Liver (tissue), 9 donors: ENCODE data around the gene TOR1AIP2. TPM values are rescaled to one million over a fixed set of nuclear protein-coding genes. Genes with fewer than 3 reads are reported as not detected.

Experiments used
- DNase-seq: peaks from one replicate; pipeline ENCODE4 v3.0.0-alpha.2; 2017; ENCODE audit warnings: low spot score
- H3K27ac ChIP-seq, 2 donors: one replicate each; pipeline ENCODE4 v1.7.0; 2013; ENCODE audit warnings: inconsistent platforms in 2 of 2, low read length in 2 of 2, control low read depth in 1 of 2, low read depth in 1 of 2, mild to moderate bottlenecking in 1 of 2
- H3K27me3 ChIP-seq, 4 donors: one replicate each; pipeline versions ENCODE4 v1.6.1 to v1.7.0; 2013; ENCODE audit warnings: low read length in 3 of 4, inconsistent platforms in 1 of 4, mild to moderate bottlenecking in 1 of 4, moderate library complexity in 1 of 4; ENCODE audit not compliant: control insufficient read depth in 4 of 4, insufficient read depth in 4 of 4
- H3K36me3 ChIP-seq, 4 donors: one replicate each; pipeline versions ENCODE4 v1.6.1 to v1.7.0; 2013; ENCODE audit warnings: low read length in 3 of 4, mild to moderate bottlenecking in 3 of 4, low read depth in 1 of 4, moderate library complexity in 1 of 4; ENCODE audit not compliant: control insufficient read depth in 4 of 4, insufficient read depth in 3 of 4
- H3K4me1 ChIP-seq, 4 donors: one replicate each; pipeline versions ENCODE4 v1.6.1 to v1.7.0; 2013; ENCODE audit warnings: low read length in 3 of 4, mild to moderate bottlenecking in 3 of 4, moderate library complexity in 1 of 4; ENCODE audit not compliant: control insufficient read depth in 4 of 4, insufficient read depth in 4 of 4
- H3K4me3 ChIP-seq, 3 donors: one replicate each; pipeline versions ENCODE4 v1.6.1 to v1.7.0; 2013; ENCODE audit warnings: low read length in 3 of 3, control low read depth in 1 of 3, low read depth in 1 of 3, mild to moderate bottlenecking in 1 of 3
- H3K9ac ChIP-seq, 2 donors: one replicate each; pipeline ENCODE4 v1.7.0; 2013; ENCODE audit warnings: low read length in 2 of 2, mild to moderate bottlenecking in 2 of 2, moderate library complexity in 2 of 2, control low read depth in 1 of 2, low read depth in 1 of 2
- H3K9me3 ChIP-seq, 4 donors: one replicate each; pipeline versions ENCODE4 v1.6.1 to v1.7.0; 2013; ENCODE audit warnings: low read length in 3 of 4; ENCODE audit not compliant: control insufficient read depth in 4 of 4
- EGR1 ChIP-seq, 2 donors: IDR thresholded peaks; 2 replicates each; pipeline ENCODE4 v1.6.1; 2016 to 2018; ENCODE audit warnings: antibody characterized with exemption in 2 of 2, low read depth in 2 of 2
- FOXA1 ChIP-seq: IDR thresholded peaks from 2 replicates; pipeline ENCODE4 v1.6.1; 2016; ENCODE audit warnings: antibody characterized with exemption
- FOXA2 ChIP-seq: IDR thresholded peaks from 2 replicates; pipeline ENCODE4 v1.6.1; 2016; ENCODE audit warnings: antibody characterized with exemption
- GABPA ChIP-seq, 2 donors: IDR thresholded peaks in 1 of 2; conservative IDR thresholded peaks in 1 of 2; 2 replicates each; pipeline ENCODE4 v1.6.1; 2016; ENCODE audit warnings: antibody characterized with exemption in 2 of 2, mild to moderate bottlenecking in 1 of 2, moderate library complexity in 1 of 2
- HNF4A ChIP-seq, 2 donors: conservative IDR thresholded peaks; 2 replicates each; pipeline ENCODE4 v1.6.1; 2016; ENCODE audit warnings: antibody characterized with exemption in 2 of 2, mild to moderate bottlenecking in 2 of 2
- HNF4G ChIP-seq: IDR thresholded peaks from 2 replicates; pipeline ENCODE4 v1.6.1; 2016; ENCODE audit warnings: antibody characterized with exemption
- JUND ChIP-seq, 2 donors: IDR thresholded peaks; 2 replicates each; pipeline ENCODE4 v1.6.1; 2016; ENCODE audit warnings: antibody characterized with exemption in 2 of 2
- NR2F2 ChIP-seq: IDR thresholded peaks from 2 replicates; pipeline ENCODE4 v1.6.1; 2016; ENCODE audit warnings: antibody characterized with exemption
- RAD21 ChIP-seq, 2 donors: IDR thresholded peaks; 2 replicates each; pipeline ENCODE4 v1.6.1; 2016; ENCODE audit warnings: antibody characterized with exemption in 2 of 2, mild to moderate bottlenecking in 2 of 2
- RXRA ChIP-seq, 2 donors: IDR thresholded peaks; 2 replicates each; pipeline ENCODE4 v1.6.1; 2017 to 2018; ENCODE audit warnings: antibody characterized with exemption in 2 of 2, mild to moderate bottlenecking in 1 of 2
- SP1 ChIP-seq: IDR thresholded peaks from 2 replicates; pipeline ENCODE4 v1.6.1; 2018; ENCODE audit warnings: antibody characterized with exemption, mild to moderate bottlenecking
- TAF1 ChIP-seq: conservative IDR thresholded peaks from 2 replicates; pipeline ENCODE4 v1.6.1; 2016; ENCODE audit warnings: antibody characterized with exemption, mild to moderate bottlenecking
- YY1 ChIP-seq: IDR thresholded peaks from 2 replicates; pipeline ENCODE4 v1.6.1; 2016; ENCODE audit warnings: antibody characterized with exemption, mild to moderate bottlenecking
- WGBS: extraction: QIAGEN DNeasy Blood & Tissue Kit; methylation state at CpG from one replicate; pipeline ENCODE4 v1.1.7; 2013; 5-methylcytosine and 5-hydroxymethylcytosine counted together
- polyA plus RNA-seq, 2 donors: library from polyadenylated mRNA; stranded (reverse) in 1 of 2; unstranded in 1 of 2; fragments of 200-250 nt in 1 of 2; fragments of >200 nt in 1 of 2; fragmentation: Nextera tagmentation in 1 of 2; extraction: Ambion mirVana in 1 of 2; gene quantifications; one replicate each; pipeline versions ENCODE4 v1.2.1 to v1.2.3, GENCODE V29; 2013 to 2015
- total RNA-seq, 2 donors: library from RNA; depleted of rRNA; stranded (reverse); fragments of >200 nt; gene quantifications; one replicate each; pipeline ENCODE4 v1.2.3, GENCODE V29; 2014
- TF ChIP-seq, protein P1 (sequence below): IDR thresholded peaks from 2 replicates; pipeline ENCODE4 v1.6.1; 2016; ENCODE audit warnings: antibody characterized with exemption, mild to moderate bottlenecking
- TF ChIP-seq, protein P2 (sequence below): IDR thresholded peaks from 2 replicates; pipeline ENCODE4 v1.6.1; 2016; ENCODE audit warnings: antibody characterized with exemption
- TF ChIP-seq, protein P3 (sequence below): fragments of 150-350 bp; IDR thresholded peaks from 2 replicates; pipeline ENCODE4 v1.5.1; 2017; ENCODE audit warnings: improper control_type of control experiment, low read depth, low read length; ENCODE audit not compliant: missing input control
- TF ChIP-seq, protein P4 (sequence below): IDR thresholded peaks from 2 replicates; pipeline ENCODE4 v1.6.1; 2016; ENCODE audit warnings: antibody characterized with exemption
- TF ChIP-seq, protein P5 (sequence below): IDR thresholded peaks from 2 replicates; pipeline ENCODE4 v1.6.1; 2016; ENCODE audit warnings: antibody characterized with exemption
- donor health status: healthy.
- donor health status: healthy.
- donor health status: healthy.
- donor health status: healthy.
- donor health status: healthy.

Gene TOR1AIP2
- total and polyA plus RNA-seq, 4 donors = 12.7 to 124 (median 38.6) TPM

DNA sequence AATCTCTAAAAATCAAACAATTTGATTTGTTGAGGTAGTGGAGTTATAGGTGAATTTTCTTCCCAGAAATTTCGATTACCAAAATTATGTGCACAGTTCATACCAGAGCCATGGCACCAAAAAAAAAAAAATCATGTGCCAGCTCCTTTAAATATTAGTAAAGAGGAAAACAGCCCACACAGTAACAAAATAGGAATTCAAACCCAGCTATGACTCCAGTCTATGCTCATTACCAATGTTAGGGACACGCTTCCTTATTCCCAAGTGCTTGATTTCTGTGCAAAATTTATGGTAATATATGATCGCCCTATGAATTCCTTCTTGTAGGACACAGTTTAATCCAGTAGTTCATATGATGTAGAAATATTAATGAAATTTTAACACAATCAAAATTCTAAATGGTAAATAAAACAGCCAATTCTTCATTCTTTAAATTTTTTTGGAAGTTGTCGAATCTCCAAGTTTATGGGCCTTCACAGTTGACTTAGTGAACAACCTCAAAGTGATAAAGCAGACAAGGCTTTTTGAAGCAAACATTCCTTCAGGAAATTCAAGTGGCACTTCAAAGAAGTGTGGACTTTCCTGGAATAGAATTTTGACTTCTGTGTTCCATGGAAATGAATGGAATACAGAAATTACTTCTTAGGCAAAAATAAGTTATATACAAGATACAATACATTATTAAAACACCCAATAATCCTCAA is 1.9 kb downstream of the TOR1AIP2 start:
- WGBS = 79% methylated on average over 4 of the region's 4 CpGs
- no peak for TF ChIP-seq FOXA1
- TF ChIP-seq, protein P1, sequence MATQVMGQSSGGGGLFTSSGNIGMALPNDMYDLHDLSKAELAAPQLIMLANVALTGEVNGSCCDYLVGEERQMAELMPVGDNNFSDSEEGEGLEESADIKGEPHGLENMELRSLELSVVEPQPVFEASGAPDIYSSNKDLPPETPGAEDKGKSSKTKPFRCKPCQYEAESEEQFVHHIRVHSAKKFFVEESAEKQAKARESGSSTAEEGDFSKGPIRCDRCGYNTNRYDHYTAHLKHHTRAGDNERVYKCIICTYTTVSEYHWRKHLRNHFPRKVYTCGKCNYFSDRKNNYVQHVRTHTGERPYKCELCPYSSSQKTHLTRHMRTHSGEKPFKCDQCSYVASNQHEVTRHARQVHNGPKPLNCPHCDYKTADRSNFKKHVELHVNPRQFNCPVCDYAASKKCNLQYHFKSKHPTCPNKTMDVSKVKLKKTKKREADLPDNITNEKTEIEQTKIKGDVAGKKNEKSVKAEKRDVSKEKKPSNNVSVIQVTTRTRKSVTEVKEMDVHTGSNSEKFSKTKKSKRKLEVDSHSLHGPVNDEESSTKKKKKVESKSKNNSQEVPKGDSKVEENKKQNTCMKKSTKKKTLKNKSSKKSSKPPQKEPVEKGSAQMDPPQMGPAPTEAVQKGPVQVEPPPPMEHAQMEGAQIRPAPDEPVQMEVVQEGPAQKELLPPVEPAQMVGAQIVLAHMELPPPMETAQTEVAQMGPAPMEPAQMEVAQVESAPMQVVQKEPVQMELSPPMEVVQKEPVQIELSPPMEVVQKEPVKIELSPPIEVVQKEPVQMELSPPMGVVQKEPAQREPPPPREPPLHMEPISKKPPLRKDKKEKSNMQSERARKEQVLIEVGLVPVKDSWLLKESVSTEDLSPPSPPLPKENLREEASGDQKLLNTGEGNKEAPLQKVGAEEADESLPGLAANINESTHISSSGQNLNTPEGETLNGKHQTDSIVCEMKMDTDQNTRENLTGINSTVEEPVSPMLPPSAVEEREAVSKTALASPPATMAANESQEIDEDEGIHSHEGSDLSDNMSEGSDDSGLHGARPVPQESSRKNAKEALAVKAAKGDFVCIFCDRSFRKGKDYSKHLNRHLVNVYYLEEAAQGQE = no peak
- no peak for TF ChIP-seq RAD21 (IDR thresholded peaks at IDR 0.05)
- TF ChIP-seq GABPA (IDR thresholded peaks at IDR 0.05 in 1 of 2, conservative IDR thresholded peaks at IDR 0.05 in 1 of 2) = no peak
- TF ChIP-seq, protein P2, sequence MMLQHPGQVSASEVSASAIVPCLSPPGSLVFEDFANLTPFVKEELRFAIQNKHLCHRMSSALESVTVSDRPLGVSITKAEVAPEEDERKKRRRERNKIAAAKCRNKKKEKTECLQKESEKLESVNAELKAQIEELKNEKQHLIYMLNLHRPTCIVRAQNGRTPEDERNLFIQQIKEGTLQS = no peak
- TF ChIP-seq JUND (IDR thresholded peaks at IDR 0.05) = no peak
- TF ChIP-seq NR2F2 = no peak
- H3K27me3 ChIP-seq = no peaks in the 10 kb centered on the region
- H3K9me3 ChIP-seq = no peaks in the 10 kb centered on the region
- H3K9ac ChIP-seq = peak overlapping the region in 1 of 2 donors; percentile 96
- peak overlapping the region; percentile 12 to 93 (median 68) for H3K4me3 ChIP-seq
- peak overlapping the region; percentile 83 to 85 for H3K27ac ChIP-seq
- H3K36me3 ChIP-seq = peaks cover 0 to 10% (median 2%) of the 10 kb centered on the region in 4 donors
- H3K4me1 ChIP-seq = peaks cover 14 to 44% (median 40%) of the 10 kb centered on the region in 4 donors
- DNase-seq = no peak

DNA sequence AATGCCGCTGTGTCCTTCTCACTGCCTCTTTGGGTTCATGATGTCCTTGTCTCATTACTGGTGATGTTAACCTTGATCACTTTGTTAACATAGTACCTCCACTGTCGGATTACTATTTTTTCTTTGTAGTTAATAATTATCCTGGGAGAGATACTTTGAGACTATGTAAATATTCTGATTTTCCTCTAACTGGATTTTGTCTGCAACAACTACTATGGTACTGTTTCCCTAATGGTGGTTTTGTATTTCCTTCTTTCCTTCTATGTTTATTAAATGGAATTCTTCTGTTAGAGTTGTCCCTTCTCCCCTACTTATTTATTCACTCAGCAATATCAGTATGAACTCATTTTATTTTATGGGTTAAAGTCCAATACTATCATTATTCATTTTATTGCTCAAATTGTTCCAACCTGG is 4.2 kb downstream of the TOR1AIP2 start:
- peak overlapping the region in 1 of 2 donors; percentile 73 for H3K9ac ChIP-seq
- no peaks in the 10 kb centered on the region for H3K9me3 ChIP-seq
- H3K4me1 ChIP-seq = peaks cover 9 to 39% (median 38%) of the 10 kb centered on the region in 4 donors
- H3K4me3 ChIP-seq = peak overlapping the region in 1 of 3 donors; percentile 16
- WGBS = 36% methylated on average over 2 of the region's 2 CpGs
- no peaks in the 10 kb centered on the region for H3K27me3 ChIP-seq
- TF ChIP-seq NR2F2 (no peak), EGR1 (IDR thresholded peaks at IDR 0.05; ENCODE audit: low read depth in 2 of 2) (peak in 1 of 2 donors; percentile 40), RXRA (IDR thresholded peaks at IDR 0.05) (peak; percentile 53 to 76), HNF4A (conservative IDR thresholded peaks at IDR 0.05) (peak; percentile 60 to 65), GABPA (IDR thresholded peaks at IDR 0.05 in 1 of 2, conservative IDR thresholded peaks at IDR 0.05 in 1 of 2) (peak in 1 of 2 donors; percentile 44), FOXA1 (peak; percentile 55), FOXA2 (peak; percentile 82), YY1 (peak; percentile 72), JUND (IDR thresholded peaks at IDR 0.05) (peak in 1 of 2 donors; percentile 76), HNF4G (peak; percentile 27), TAF1 (peak; percentile 57), SP1 (peak; percentile 78), RAD21 (IDR thresholded peaks at IDR 0.05) (peak in 1 of 2 donors; percentile 16)
- TF ChIP-seq, protein P2 = peak; percentile 29
- TF ChIP-seq, protein P1 = peak; percentile 74
- TF ChIP-seq, protein P3, sequence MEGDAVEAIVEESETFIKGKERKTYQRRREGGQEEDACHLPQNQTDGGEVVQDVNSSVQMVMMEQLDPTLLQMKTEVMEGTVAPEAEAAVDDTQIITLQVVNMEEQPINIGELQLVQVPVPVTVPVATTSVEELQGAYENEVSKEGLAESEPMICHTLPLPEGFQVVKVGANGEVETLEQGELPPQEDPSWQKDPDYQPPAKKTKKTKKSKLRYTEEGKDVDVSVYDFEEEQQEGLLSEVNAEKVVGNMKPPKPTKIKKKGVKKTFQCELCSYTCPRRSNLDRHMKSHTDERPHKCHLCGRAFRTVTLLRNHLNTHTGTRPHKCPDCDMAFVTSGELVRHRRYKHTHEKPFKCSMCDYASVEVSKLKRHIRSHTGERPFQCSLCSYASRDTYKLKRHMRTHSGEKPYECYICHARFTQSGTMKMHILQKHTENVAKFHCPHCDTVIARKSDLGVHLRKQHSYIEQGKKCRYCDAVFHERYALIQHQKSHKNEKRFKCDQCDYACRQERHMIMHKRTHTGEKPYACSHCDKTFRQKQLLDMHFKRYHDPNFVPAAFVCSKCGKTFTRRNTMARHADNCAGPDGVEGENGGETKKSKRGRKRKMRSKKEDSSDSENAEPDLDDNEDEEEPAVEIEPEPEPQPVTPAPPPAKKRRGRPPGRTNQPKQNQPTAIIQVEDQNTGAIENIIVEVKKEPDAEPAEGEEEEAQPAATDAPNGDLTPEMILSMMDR = no peak
- TF ChIP-seq, protein P4, sequence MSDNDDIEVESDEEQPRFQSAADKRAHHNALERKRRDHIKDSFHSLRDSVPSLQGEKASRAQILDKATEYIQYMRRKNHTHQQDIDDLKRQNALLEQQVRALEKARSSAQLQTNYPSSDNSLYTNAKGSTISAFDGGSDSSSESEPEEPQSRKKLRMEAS = peak; percentile 47
- TF ChIP-seq, protein P5, sequence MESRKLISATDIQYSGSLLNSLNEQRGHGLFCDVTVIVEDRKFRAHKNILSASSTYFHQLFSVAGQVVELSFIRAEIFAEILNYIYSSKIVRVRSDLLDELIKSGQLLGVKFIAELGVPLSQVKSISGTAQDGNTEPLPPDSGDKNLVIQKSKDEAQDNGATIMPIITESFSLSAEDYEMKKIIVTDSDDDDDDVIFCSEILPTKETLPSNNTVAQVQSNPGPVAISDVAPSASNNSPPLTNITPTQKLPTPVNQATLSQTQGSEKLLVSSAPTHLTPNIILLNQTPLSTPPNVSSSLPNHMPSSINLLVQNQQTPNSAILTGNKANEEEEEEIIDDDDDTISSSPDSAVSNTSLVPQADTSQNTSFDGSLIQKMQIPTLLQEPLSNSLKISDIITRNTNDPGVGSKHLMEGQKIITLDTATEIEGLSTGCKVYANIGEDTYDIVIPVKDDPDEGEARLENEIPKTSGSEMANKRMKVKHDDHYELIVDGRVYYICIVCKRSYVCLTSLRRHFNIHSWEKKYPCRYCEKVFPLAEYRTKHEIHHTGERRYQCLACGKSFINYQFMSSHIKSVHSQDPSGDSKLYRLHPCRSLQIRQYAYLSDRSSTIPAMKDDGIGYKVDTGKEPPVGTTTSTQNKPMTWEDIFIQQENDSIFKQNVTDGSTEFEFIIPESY = peak; percentile 36
- no peak for DNase-seq
- H3K36me3 ChIP-seq = peaks cover 0 to 21% (median 2%) of the 10 kb centered on the region in 4 donors
- H3K27ac ChIP-seq = peak overlapping the region; percentile 79 to 82
